CD4-positive, alpha-beta T cell (primary cell): Measurements from ENCODE around the gene GOLGA6L2. TPM values are rescaled to one million over a fixed set of nuclear protein-coding genes. Genes with fewer than 3 reads are reported as not detected.

Experiments used
- ATAC-seq: fragments of 200-7000 bp; cut with Tn5 transposase; one replicate; pipeline ENCODE4 v1.10.0; 2022; ENCODE audit warnings: mild to moderate bottlenecking; ENCODE audit not compliant: poor library complexity
- CTCF ChIA-PET: fragments of 350-600 bp; sonication (Branson Sonifier 250); formaldehyde crosslinking; loops from one replicate; lab custom pipeline; 2021; ENCODE audit warnings: antibody characterized with exemption, inconsistent platforms; lab: Charles Lee
- POLR2A ChIA-PET: fragments of 350-600 bp; sonication (Branson Sonifier 250); formaldehyde crosslinking; loops from one replicate; lab custom pipeline; 2021; ENCODE audit warnings: antibody characterized with exemption, inconsistent platforms; lab: Charles Lee
- DNase-seq, 14 experiments: peaks; one replicate each; pipeline ENCODE4 v3.0.0-alpha.2; 2013 to 2020; ENCODE audit warnings: mixed read lengths in 2 of 14
- H3K27ac ChIP-seq, 2 donors: one replicate each; pipeline versions ENCODE4 v1.5.1 to v1.7.0; 2013; ENCODE audit warnings: low read length in 2 of 2, low read depth in 1 of 2, mild to moderate bottlenecking in 1 of 2
- H3K27me3 ChIP-seq, 2 experiments: 1 replicate in 1 of 2; 2 replicates in 1 of 2; pipeline versions ENCODE4 v1.6.1 to v1.7.0; 2013; ENCODE audit warnings: low read length in 2 of 2, control low read depth in 1 of 2, mild to moderate bottlenecking in 1 of 2, moderate library complexity in 1 of 2; ENCODE audit not compliant: insufficient read depth in 2 of 2, control insufficient read depth in 1 of 2
- H3K36me3 ChIP-seq: one replicate; pipeline ENCODE4 v1.6.1; 2013; ENCODE audit warnings: low read length, control low read depth; ENCODE audit not compliant: insufficient read depth
- H3K4me1 ChIP-seq: one replicate; pipeline ENCODE4 v1.6.1; 2013; ENCODE audit warnings: low read length, control low read depth; ENCODE audit not compliant: insufficient read depth
- H3K4me3 ChIP-seq: one replicate; pipeline ENCODE4 v1.5.1; 2013; ENCODE audit warnings: mild to moderate bottlenecking, low read length, moderate library complexity
- H3K9me3 ChIP-seq, 2 experiments: 1 replicate in 1 of 2; 2 replicates in 1 of 2; pipeline versions ENCODE4 v1.6.1 to v1.7.0; 2013; ENCODE audit warnings: low read length in 2 of 2, mild to moderate bottlenecking in 2 of 2, control low read depth in 1 of 2, moderate library complexity in 1 of 2; ENCODE audit not compliant: control insufficient read depth in 1 of 2, insufficient read depth in 1 of 2
- H3K27ac Mint-ChIP-seq: one replicate; pipeline ENCODE4 v1.8.0; 2020; ENCODE audit warnings: mixed read lengths
- H3K27me3 Mint-ChIP-seq: one replicate; pipeline ENCODE4 v1.8.0; 2021; ENCODE audit warnings: mixed read lengths
- H3K36me3 Mint-ChIP-seq: one replicate; pipeline ENCODE4 v1.8.0; 2021; ENCODE audit warnings: low read depth, mixed read lengths
- H3K4me1 Mint-ChIP-seq: one replicate; pipeline ENCODE4 v1.8.0; 2021; ENCODE audit warnings: low read depth, mixed read lengths
- H3K4me3 Mint-ChIP-seq: one replicate; pipeline ENCODE4 v1.8.0; 2020; ENCODE audit warnings: mild to moderate bottlenecking, mixed read lengths
- H3K9me3 Mint-ChIP-seq: one replicate; pipeline ENCODE4 v1.8.0; 2020; ENCODE audit warnings: mixed read lengths
- CTCF ChIP-seq: fragments of 200-600 bp; IDR thresholded peaks from one replicate; pipeline ENCODE4 v1.8.0; 2022; ENCODE audit warnings: antibody characterized with exemption, mild to moderate bottlenecking
- intact Hi-C, 2 experiments: fragments of 100-400 bp; cut with DNase I in 1 of 2; cut with micrococcal nuclease in 1 of 2; formaldehyde crosslinking; loops; one replicate each; pipeline versions ENCODE4 v1.15.1 to v1.9.0; 2023 to 2025; cut with DNase I, micrococcal nuclease
- total RNA-seq, 174 experiments: library from RNA in 2 of 174; stranded (reverse) in 2 of 174; gene quantifications; one replicate each; pipeline ENCODE4 v1.2.3 and lab custom pipeline; 2021 to 2026

Gene GOLGA6L2
- total RNA-seq, 2 experiments from 2014 or later = not detected

GRCh38 chr15:23472678-23473077 is 25.6 kb upstream of the GOLGA6L2 start:
- intact Hi-C loops = no loop called here
- ChIA-PET POLR2A (no interaction called here), CTCF (interaction anchor here (0.5 kb wide), 1 partner anchor 1832 kb away, joined by 5 read pairs; no protein-coding TSS in a partner anchor)
- Histone ChIP-seq H3K27ac (no peak overlapping the region), H3K9me3 (no peaks in the 10 kb centered on the region), H3K4me3 (no peak overlapping the region), H3K4me1 (no peaks in the 10 kb centered on the region), H3K36me3 (no peaks in the 10 kb centered on the region), H3K27me3 (no peaks in the 10 kb centered on the region)
- H3K4me3 Mint-ChIP-seq = no peak overlapping the region
- no peak for DNase-seq
- no peak for TF ChIP-seq CTCF
- no peak overlapping the region for H3K27ac Mint-ChIP-seq
- ATAC-seq = no peak
- H3K9me3 Mint-ChIP-seq = no peaks in the 10 kb centered on the region
- no peaks in the 10 kb centered on the region for H3K27me3 Mint-ChIP-seq
- H3K4me1 Mint-ChIP-seq = no peaks in the 10 kb centered on the region
- H3K36me3 Mint-ChIP-seq = no peaks in the 10 kb centered on the region

- Mint-ChIP-seq H3K4me3 (no peak overlapping the region), H3K27me3 (peaks cover 5% of the 10 kb centered on the region), H3K27ac (no peak overlapping the region), H3K36me3 (no peaks in the 10 kb centered on the region), H3K9me3 (no peaks in the 10 kb centered on the region), H3K4me1 (no peaks in the 10 kb centered on the region)
- intact Hi-C loops = no loop called here
- TF ChIP-seq CTCF = no peak
- ChIA-PET CTCF (interaction anchor here (0.5 kb wide), 1 partner anchor 1832 kb away, joined by 5 read pairs; no protein-coding TSS in a partner anchor), POLR2A (no interaction called here)
- Histone ChIP-seq H3K4me3 (no peak overlapping the region), H3K36me3 (no peaks in the 10 kb centered on the region), H3K27ac (no peak overlapping the region), H3K4me1 (no peaks in the 10 kb centered on the region), H3K9me3 (no peaks in the 10 kb centered on the region), H3K27me3 (no peaks in the 10 kb centered on the region)
- no peak for DNase-seq
- no peak for ATAC-seq
These were observed 25.0 kb upstream of the GOLGA6L2 start for GRCh38 chr15:23472033-23472432.

DNA sequence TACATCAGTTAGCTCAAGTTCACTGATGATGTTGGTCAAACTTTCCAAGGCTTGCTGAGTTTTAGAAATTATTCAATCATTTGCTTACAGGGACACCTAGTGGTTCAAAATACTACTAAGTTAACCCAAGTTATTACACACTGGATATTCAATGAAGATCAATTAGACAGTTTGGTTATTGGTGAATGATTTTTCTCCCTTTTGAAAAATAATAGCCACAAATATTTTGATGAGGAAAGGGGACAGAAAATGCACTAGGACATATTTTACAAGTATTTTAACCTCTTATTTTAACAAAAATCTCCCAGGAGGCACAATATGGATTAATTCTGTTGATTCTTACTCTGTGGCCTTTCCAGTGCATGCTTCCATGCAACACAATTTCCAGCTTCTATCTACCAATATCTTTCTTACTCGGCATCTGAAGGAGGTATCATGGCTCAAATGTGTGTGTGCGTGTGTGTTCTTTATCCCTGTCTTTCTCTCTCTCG is 20.1 kb upstream of the GOLGA6L2 start:
- intact Hi-C loops = loop anchor here in 1 of 2 experiments (10.0 kb wide), 1 partner anchor 58 kb away; no protein-coding TSS in a partner anchor
- H3K36me3 ChIP-seq = no peaks in the 10 kb centered on the region
- H3K4me3 ChIP-seq = no peak overlapping the region
- H3K4me1 ChIP-seq = no peaks in the 10 kb centered on the region
- H3K4me1 Mint-ChIP-seq = no peaks in the 10 kb centered on the region
- no peak for TF ChIP-seq CTCF
- DNase-seq (peak in 1 of 14 experiments; percentile 2), ATAC-seq (no peak)
- ChIA-PET CTCF (no interaction called here), POLR2A (no interaction called here)
- no peak overlapping the region for H3K4me3 Mint-ChIP-seq
- H3K27me3 Mint-ChIP-seq = peaks cover 14% of the 10 kb centered on the region
- H3K9me3 ChIP-seq = no peaks in the 10 kb centered on the region
- H3K9me3 Mint-ChIP-seq = no peaks in the 10 kb centered on the region
- H3K27me3 ChIP-seq = no peaks in the 10 kb centered on the region
- H3K36me3 Mint-ChIP-seq = no peaks in the 10 kb centered on the region
- H3K27ac Mint-ChIP-seq = no peak overlapping the region
- no peak overlapping the region for H3K27ac ChIP-seq
